Central memory CD8-positive, alpha-beta T cell (primary cell): Measurements from ENCODE around the gene LANCL2.
"Not testable (repeated sequence)": the region's sequence is repeated elsewhere in the genome, so short reads cannot be mapped to it uniquely, and the experiment has no call there.

Source experiments
- ATAC-seq: fragments of 150-1000 bp; cut with Tn5 transposase; replicated peaks from 2 replicates; pipeline ENCODE4 v1.10.0; 2022; ENCODE audit warnings: mild to moderate bottlenecking, moderate FRiP score, moderate number of reproducible peaks; ENCODE audit not compliant: poor library complexity, severe bottlenecking; ENCODE audit errors: extremely low read depth
- DNase-seq, 2 donors: peaks; one replicate each; pipeline ENCODE4 v3.0.0; 2021; ENCODE audit warnings: low spot score in 2 of 2
- H3K27ac Mint-ChIP-seq: one replicate; pipeline ENCODE4 v1.8.0; 2022; ENCODE audit warnings: low read depth, mild to moderate bottlenecking, moderate library complexity, mixed read lengths
- H3K27me3 Mint-ChIP-seq: one replicate; pipeline ENCODE4 v1.8.0; 2022; ENCODE audit warnings: mixed read lengths
- H3K36me3 Mint-ChIP-seq: one replicate; pipeline ENCODE4 v1.8.0; 2022; ENCODE audit warnings: mild to moderate bottlenecking, moderate library complexity, mixed read lengths; ENCODE audit not compliant: insufficient read depth
- H3K4me1 Mint-ChIP-seq: one replicate; pipeline ENCODE4 v1.8.0; 2022; ENCODE audit warnings: mixed read lengths
- H3K4me3 Mint-ChIP-seq: one replicate; pipeline ENCODE4 v1.8.0; 2022; ENCODE audit warnings: mild to moderate bottlenecking, moderate library complexity, mixed read lengths
- H3K9me3 Mint-ChIP-seq: one replicate; pipeline ENCODE4 v1.8.0; 2022; ENCODE audit warnings: mixed read lengths

The LANCL2 gene

GRCh38 chr7:55458351-55458750 lies 93.2 kb downstream of the LANCL2 start:
- Mint-ChIP-seq H3K27ac (no peak overlapping the region), H3K27me3 (no peaks in the 10 kb centered on the region), H3K9me3 (peaks cover 18% of the 10 kb centered on the region), H3K4me3 (no peak overlapping the region), H3K36me3 (peaks cover 2% of the 10 kb centered on the region), H3K4me1 (peaks cover 35% of the 10 kb centered on the region)
- ATAC-seq = no peak
- no peak for DNase-seq

GRCh38 chr7:55463686-55464262 lies 98.6 kb downstream of the LANCL2 start:
- H3K36me3 Mint-ChIP-seq = peaks cover 9% of the 10 kb centered on the region
- H3K27me3 Mint-ChIP-seq = no peaks in the 10 kb centered on the region
- peak overlapping the region; percentile 66 for H3K27ac Mint-ChIP-seq
- H3K4me1 Mint-ChIP-seq = peaks cover 34% of the 10 kb centered on the region
- no peak overlapping the region for H3K4me3 Mint-ChIP-seq
- no peak for DNase-seq
- ATAC-seq = no peak
- peaks cover 16% of the 10 kb centered on the region for H3K9me3 Mint-ChIP-seq

GRCh38 chr7:55464422-55464821 lies 99.3 kb downstream of the LANCL2 start:
- Mint-ChIP-seq H3K27ac (no peak overlapping the region), H3K27me3 (no peaks in the 10 kb centered on the region), H3K36me3 (peaks cover 10% of the 10 kb centered on the region), H3K4me1 (peaks cover 36% of the 10 kb centered on the region), H3K9me3 (peaks cover 10% of the 10 kb centered on the region), H3K4me3 (no peak overlapping the region)
- no peak for DNase-seq
- ATAC-seq = no peak

GRCh38 chr7:55465691-55466090 lies 100.6 kb downstream of the LANCL2 start:
- DNase-seq = no peak
- no peak for ATAC-seq
- H3K27me3 Mint-ChIP-seq = no peaks in the 10 kb centered on the region
- peak overlapping the region; percentile 46 for H3K27ac Mint-ChIP-seq
- H3K4me3 Mint-ChIP-seq = no peak overlapping the region
- peaks cover 5% of the 10 kb centered on the region for H3K9me3 Mint-ChIP-seq
- H3K4me1 Mint-ChIP-seq = peaks cover 49% of the 10 kb centered on the region
- H3K36me3 Mint-ChIP-seq = peaks cover 10% of the 10 kb centered on the region

- Mint-ChIP-seq H3K27me3 (no peaks in the 10 kb centered on the region), H3K4me3 (no peak overlapping the region), H3K36me3 (peaks cover 10% of the 10 kb centered on the region), H3K9me3 (peaks cover 5% of the 10 kb centered on the region), H3K27ac (peak overlapping the region; percentile 89), H3K4me1 (peaks cover 48% of the 10 kb centered on the region)
- ATAC-seq (no peak), DNase-seq (no peak)
Measured at GRCh38 chr7:55467047-55467593, 102.0 kb downstream of the LANCL2 start.

- no peak for ATAC-seq
- H3K36me3 Mint-ChIP-seq = peaks cover 7% of the 10 kb centered on the region
- H3K4me3 Mint-ChIP-seq = peak overlapping the region; percentile 34
- H3K27me3 Mint-ChIP-seq = no peaks in the 10 kb centered on the region
- peaks cover 38% of the 10 kb centered on the region for H3K4me1 Mint-ChIP-seq
- DNase-seq = no peak
- peak overlapping the region; percentile 89 for H3K27ac Mint-ChIP-seq
- no peaks in the 10 kb centered on the region for H3K9me3 Mint-ChIP-seq
Measured at GRCh38 chr7:55468495-55468894, 103.4 kb downstream of the LANCL2 start.

GRCh38 chr7:55469271-55469681 lies 104.1 kb downstream of the LANCL2 start:
- peak; percentile 81 for ATAC-seq
- DNase-seq = no peak

GRCh38 chr7:55469721-55470120 lies 104.6 kb downstream of the LANCL2 start:
- H3K36me3 Mint-ChIP-seq = peaks cover 3% of the 10 kb centered on the region
- H3K4me1 Mint-ChIP-seq = peaks cover 49% of the 10 kb centered on the region

More at GRCh38 chr7:55469271-55469681, 104.1 kb downstream of the LANCL2 start:
- Mint-ChIP-seq H3K4me3 (peak overlapping the region; percentile 7), H3K27ac (peak overlapping the region; percentile 89), H3K27me3 (no peaks in the 10 kb centered on the region), H3K36me3 (peaks cover 3% of the 10 kb centered on the region), H3K9me3 (no peaks in the 10 kb centered on the region), H3K4me1 (peaks cover 45% of the 10 kb centered on the region)

GRCh38 chr7:55470261-55470660 lies 105.1 kb downstream of the LANCL2 start:
- Mint-ChIP-seq H3K9me3 (no peaks in the 10 kb centered on the region), H3K36me3 (peaks cover 2% of the 10 kb centered on the region), H3K27ac (peak overlapping the region; percentile 35), H3K27me3 (no peaks in the 10 kb centered on the region), H3K4me3 (peak overlapping the region; percentile 40), H3K4me1 (peaks cover 55% of the 10 kb centered on the region)
- DNase-seq (no peak), ATAC-seq (no peak)

More at GRCh38 chr7:55469721-55470120, 104.6 kb downstream of the LANCL2 start:
- peak overlapping the region; percentile 35 for H3K27ac Mint-ChIP-seq
- H3K4me3 Mint-ChIP-seq = peak overlapping the region; percentile 7
- DNase-seq (no peak), ATAC-seq (no peak)
- H3K9me3 Mint-ChIP-seq = no peaks in the 10 kb centered on the region
- no peaks in the 10 kb centered on the region for H3K27me3 Mint-ChIP-seq

- ATAC-seq, H3K36me3 Mint-ChIP-seq, H3K9me3 Mint-ChIP-seq, H3K27ac Mint-ChIP-seq, H3K4me3 Mint-ChIP-seq, H3K27me3 Mint-ChIP-seq, DNase-seq: not testable (repeated sequence)
- H3K4me1 Mint-ChIP-seq = peaks cover 66% of the 10 kb centered on the region
Measured at GRCh38 chr7:55471594-55471993, 106.5 kb downstream of the LANCL2 start.

- not testable (repeated sequence) for H3K27ac Mint-ChIP-seq, ATAC-seq, H3K36me3 Mint-ChIP-seq, H3K27me3 Mint-ChIP-seq, H3K4me3 Mint-ChIP-seq, H3K9me3 Mint-ChIP-seq, DNase-seq
- H3K4me1 Mint-ChIP-seq = peaks cover 70% of the 10 kb centered on the region
Measured at GRCh38 chr7:55472406-55472805, 107.3 kb downstream of the LANCL2 start.

- ATAC-seq (no peak), DNase-seq (no peak)
- H3K27ac Mint-ChIP-seq = peak overlapping the region; percentile 83
- no peak overlapping the region for H3K4me3 Mint-ChIP-seq
- peaks cover 73% of the 10 kb centered on the region for H3K4me1 Mint-ChIP-seq
- peaks cover 7% of the 10 kb centered on the region for H3K36me3 Mint-ChIP-seq
- no peaks in the 10 kb centered on the region for H3K27me3 Mint-ChIP-seq
- H3K9me3 Mint-ChIP-seq = no peaks in the 10 kb centered on the region
Measured at GRCh38 chr7:55472928-55473725, 108.0 kb downstream of the LANCL2 start.

GRCh38 chr7:55473932-55474331 lies 108.8 kb downstream of the LANCL2 start:
- ATAC-seq = no peak
- peaks cover 8% of the 10 kb centered on the region for H3K36me3 Mint-ChIP-seq

More at GRCh38 chr7:55473932-55474331, 108.8 kb downstream of the LANCL2 start:
- DNase-seq = no peak
- H3K4me3 Mint-ChIP-seq = peak overlapping the region; percentile 71
- H3K4me1 Mint-ChIP-seq = peaks cover 71% of the 10 kb centered on the region
- H3K27me3 Mint-ChIP-seq = no peaks in the 10 kb centered on the region
- H3K9me3 Mint-ChIP-seq = no peaks in the 10 kb centered on the region
- peak overlapping the region; percentile 83 for H3K27ac Mint-ChIP-seq
